HG03457 (cell line): ENCODE results near the gene CRYZ.
A peak's percentile ranks its signal among the peaks of the same experiment; 100 is the strongest.

ENCODE experiments used
- ATAC-seq: cut with Tn5 transposase; IDR thresholded peaks from one replicate; pipeline ENCODE4 v1.9.1; 2021; ENCODE audit warnings: moderate number of reproducible peaks; ENCODE audit not compliant: unreplicated experiment

Gene CRYZ

DNA sequence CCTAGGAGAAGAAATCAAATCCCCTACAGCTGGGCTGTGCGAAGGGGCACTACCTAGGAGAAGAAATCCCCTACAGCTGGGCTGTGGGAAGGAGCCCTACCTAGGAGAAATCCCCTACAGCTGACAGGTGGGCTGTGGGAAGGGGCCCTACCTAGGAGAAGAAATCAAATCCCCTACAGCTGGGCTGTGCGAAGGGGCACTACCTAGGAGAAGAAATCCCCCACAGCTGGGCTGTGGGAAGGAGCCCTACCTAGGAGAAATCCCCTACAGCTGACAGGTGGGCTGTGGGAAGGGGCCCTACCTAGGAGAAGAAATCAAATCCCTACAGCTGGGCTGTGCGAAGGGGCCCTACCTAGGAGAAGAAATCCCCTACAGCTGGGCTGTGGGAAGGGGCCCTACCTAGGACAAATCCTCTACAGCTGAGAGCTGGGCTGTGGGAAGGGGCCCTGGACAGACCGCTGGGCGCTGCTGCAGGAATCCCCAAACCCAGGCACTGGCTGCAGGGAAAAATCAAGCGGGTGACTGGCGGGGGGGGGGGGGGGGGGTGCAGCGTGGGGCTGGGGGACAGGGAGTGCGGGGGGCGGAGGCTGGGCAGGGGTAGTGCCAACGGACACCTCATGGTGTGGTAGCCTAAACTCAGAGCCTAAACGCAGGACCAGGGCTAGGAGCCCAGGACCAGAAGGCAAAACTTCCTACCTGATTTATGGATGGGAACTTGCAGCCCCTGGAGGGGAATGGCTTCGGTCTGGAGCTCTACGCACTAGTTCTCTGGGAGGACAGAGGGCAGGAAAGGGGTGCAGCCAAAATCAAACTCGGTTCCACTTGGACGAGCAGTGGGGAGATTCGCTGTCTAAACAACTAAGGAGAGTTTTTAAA is 541 bp downstream of the CRYZ start:
- peak; percentile 0 for ATAC-seq

DNA sequence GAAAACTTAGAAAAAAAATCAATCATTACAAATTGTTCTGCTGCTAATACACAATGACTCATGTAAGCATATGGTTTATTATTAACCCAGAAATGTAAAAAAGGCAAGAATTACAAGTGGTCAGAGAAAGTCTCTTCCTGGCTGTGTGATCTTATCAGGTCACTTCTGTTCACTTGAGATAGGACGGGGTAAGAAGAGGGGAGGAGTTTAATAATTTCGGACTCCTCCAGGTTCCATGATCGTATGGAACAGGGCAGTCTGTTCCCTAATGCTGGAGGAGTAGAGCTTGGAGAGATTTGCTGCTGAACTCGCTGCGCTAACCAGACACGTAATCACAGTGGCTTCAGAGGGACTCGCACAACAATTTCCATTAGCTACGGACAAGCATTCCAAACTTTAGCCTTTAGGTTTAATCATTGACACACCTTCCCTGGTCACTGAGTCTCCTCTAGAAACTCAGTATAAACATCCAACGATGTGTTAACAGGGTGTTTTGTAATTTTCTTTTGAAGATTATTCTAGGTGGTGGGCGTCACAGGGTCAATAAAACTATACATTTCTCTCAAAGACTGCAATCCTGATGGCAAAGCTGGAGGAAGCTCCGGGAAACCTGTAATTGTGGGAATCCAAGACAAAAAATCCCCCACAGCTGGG is 1.3 kb downstream of the CRYZ start:
- peak; percentile 36 for ATAC-seq

DNA sequence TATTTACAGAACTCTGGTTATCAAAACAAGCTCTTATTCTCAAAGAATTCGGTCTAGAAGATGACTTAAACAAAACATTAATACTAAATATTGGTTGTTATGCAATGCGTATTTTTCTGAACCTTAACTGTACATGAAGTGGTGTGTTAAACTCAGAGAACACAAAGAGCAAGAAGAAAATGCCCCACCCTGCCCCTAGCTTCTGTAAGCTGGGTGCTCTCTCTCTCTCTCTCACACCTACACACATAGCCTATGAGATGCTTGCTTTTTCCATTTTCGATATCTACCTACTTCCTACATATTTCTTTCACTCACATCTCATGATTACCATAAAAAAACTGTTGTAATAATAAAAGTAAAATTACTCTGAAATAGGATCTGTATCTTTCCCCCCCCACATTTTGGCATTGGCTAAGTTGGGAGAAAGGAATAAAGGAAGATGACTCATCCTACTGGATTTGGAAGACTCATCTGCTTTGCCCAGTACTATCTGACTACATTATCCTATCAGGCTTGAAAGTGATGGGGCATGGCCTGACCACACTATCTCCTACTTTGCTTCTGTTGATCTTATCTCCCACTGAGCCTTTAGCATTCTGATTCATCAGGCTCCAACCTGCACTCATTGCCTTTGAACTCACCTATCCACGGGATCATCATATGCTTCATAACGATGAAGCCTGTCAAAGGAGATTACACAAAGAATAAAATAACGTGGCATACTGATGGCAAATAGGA is 2.9 kb downstream of the CRYZ start:
- no peak for ATAC-seq

DNA sequence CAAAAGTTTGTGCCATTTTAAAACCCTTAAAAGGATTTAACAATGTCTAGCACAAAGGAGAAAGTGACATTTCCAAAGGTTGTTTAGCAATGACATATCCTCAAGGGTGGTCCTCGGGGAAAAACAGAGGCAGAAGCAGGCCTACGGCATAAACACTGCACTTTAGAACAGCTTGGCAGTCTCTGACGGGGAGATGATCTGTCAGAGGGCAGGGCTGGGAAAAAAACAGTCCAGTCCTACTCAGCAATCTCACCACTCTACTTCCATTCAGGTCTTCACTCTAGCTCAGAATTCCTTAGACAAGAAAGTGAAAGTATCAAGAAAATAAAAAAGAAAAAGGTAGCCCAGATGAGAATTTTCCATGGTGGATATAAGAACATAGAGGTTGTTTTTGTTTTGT is 4.1 kb downstream of the CRYZ start:
- ATAC-seq, result no peak

DNA sequence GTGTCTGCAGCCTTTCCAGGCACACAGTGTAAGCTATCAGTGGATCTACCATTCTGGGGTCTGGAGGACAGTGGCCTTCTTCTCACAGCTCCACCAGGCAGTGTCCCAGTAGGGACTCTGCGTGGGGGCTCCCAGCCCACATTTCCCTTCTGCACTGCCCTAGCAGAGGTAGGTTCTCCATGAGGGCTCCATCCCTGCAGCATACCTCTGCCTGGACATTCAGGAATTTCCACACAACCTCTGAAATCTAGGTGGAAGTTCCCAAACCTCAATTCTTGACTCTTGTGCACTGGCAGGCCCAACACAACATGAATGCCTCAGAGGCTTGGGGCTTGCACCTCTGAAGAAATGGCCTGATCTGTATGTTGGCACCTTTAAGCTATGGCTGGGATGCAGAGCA is 6.8 kb downstream of the CRYZ start:
- no peak for ATAC-seq

DNA sequence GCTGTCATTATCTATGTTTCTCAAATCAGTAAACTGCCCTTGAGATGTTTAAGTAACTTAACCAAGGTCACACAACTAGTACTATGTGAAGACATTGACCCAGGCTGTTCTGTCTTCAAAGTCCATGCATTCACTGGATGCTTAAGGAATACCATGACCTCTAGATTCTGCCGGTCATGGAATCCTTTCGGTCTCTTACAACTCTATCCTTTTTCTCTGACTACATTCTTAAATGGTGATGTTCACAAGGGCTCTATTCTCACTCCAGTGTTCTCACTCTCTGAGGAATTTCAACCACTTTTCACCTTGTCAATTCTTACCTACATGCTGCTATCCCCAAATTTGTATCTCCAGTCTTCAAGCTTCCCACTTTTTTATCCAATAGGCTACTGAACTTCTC is 15.2 kb downstream of the CRYZ start:
- ATAC-seq, result no peak

DNA sequence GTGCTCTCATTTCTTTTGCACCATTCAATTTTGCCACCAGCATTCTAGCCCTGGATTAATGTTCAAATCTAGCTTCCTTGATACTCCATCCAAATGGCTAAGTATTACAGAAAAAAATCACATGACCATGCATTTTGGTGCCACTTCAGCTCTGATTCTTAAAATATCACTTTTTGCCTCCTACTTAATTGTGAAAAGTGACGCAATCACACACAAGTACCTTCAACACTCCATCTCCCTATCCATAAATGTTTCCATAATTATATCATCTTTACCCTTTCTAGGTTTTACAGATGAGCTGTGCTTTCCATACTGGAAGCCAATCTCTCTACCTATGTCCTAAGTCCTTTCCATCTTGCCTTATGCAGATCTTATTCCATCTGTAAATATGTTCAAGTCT is 16.0 kb downstream of the CRYZ start:
- ATAC-seq, result no peak

DNA sequence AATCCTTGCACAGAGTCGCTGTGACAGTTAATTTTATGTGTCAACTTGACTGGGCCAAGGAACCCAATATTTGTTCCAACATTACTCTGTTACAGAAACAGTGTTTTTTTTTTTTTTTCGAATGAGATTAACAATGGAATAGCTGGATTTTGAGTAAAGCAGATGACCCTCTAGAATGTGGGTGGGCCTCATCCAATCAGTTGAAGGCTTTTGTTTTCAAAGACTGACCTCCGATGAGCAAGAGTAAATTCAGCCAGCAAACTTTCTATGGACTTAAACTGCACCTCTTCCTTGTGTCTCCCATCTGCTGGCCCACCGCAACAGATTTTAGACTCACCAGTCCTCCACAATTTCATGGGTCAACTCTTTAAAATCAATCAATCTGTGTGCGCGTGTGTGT is 17.0 kb downstream of the CRYZ start:
- no peak for ATAC-seq

DNA sequence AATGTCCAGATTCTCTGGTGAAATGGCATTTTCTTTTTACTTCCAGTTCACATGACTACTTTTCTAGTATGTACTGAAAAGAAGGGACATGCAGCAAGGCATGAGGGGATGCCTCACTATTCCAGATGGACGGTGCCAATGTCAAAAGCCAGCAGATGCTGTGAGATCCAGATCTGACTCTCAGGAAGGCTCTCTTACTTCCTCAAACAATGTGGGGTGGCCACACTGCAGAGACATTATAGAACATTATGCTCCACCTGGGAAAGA is 17.7 kb downstream of the CRYZ start:
- no peak for ATAC-seq

DNA sequence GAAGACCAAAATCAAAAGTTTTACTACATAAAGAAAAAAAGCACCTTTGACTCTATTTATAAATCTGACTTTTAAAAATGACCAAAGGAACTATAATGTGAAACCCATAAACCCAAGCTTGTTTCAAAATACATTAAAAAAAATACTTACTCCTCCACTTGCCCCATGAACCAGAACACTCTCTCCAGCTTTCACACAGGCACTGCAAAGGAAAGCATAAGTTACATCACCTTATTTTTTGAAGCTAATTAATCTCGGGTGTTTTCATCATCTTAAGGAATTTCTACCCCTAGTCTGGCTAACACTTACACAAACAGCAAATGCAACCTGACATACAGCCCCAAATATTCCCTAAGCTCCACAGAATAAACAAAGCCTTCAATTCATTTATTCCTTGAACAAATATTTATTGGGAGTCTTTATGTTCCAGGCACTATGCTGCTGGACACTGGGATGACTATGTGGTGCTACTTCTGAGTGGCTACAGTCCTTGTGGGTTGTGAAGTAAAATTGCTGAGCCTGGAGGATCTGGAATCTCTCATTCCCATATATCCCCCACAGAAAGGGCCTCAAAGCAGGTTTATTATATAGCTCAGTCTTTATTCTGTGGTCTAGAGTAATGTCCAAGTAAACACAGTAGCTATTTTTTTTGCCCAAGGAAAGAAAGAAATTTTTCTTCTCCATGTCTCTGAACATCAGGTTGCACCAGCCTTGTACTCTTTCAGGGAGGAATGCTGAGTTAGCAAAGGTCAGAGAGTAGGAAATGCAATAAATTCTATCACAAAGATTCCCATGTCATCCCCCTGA is 18.2 kb downstream of the CRYZ start:
- ATAC-seq, result no peak

DNA sequence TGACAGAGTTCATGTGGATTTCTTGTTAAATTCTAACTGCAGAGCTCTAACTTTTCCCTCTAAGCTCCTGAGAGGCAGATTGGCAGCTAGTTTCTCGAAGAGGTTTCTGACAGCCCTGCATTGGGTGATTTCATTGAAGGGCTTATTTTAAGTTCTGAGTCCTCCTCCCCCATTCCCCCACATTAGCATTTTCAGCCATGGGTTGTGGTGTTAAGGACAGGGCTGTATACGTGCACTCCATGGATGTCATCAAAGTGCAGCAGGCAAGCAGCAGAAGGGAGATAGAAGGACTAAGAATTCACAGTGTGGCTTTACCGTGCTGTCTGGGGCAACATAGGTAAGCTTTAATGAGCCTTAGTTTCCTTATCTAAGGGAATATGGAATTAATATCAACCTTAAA is 19.0 kb downstream of the CRYZ start:
- ATAC-seq, result no peak

DNA sequence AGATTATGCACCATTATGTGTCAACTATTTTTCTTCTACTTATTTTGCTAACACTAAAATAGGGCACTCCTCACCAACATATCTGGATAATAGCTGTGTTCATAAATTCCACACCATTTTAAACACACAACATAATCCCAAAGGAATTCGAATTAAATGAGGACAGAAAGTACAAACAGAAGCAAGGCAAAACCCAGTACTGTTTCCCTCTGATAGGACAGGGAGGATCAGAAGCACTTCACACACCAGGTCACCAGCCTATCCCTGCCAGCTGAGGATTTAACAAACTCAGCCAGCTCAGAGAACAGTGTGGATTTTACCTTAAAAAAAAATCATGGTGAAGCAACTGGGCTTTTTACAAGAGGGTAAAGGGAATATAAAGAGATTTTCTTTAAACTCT is 20.0 kb downstream of the CRYZ start:
- ATAC-seq, result no peak

DNA sequence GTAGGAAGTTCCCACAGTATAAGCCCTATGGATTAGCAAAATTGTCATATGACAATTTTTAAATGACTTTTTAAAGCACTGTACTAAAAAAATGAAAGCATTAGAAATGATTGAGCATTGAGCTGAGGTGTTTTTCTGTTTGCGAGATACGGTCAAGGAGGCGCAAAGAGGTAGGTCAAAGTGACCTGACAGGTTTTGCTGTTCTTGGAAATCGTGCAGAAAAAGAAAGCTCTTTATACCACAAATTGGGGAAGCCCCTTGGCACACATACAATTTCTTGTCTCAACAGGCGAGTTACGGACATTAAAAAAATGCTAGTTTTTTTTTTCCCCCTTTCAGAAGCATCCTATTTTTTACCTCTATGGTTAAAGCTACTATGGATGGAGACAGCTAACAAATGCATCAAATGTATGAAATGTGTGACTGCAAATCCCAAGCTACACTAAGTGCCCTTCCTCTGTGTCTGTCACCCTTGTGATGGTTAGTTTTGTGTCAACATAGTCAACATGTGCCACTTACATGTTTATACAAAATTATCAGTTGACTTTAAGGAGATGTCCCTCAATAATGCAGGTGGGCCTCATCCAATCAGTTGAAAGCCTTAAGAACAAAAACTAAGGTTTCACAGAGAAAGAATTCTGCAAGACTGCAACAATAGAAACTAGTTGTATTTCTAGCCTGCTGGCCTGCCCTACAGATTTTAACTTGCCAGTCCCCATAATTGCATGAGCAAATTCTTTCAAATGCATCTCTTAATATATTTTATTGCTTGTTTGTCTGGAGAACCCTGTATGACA is 29.3 kb downstream of the CRYZ start:
- no peak for ATAC-seq

DNA sequence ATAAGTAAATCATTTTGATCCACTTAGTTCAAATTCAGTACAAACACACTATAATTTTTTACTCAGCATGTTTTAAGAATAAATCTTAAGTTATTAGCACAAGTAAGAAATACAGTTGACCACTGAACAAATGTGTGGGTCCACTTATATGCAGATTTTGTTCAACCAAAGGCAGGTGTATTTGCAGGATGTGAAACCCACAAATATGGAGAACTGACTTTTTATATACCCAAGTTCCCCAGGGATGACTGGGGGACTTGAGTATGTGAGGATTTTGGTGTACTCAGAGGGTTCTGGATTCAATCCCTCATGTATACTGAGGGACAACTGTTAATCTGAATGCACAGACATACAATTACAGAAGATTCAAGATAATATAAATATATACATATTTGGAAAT is 33.5 kb downstream of the CRYZ start:
- no peak for ATAC-seq

DNA sequence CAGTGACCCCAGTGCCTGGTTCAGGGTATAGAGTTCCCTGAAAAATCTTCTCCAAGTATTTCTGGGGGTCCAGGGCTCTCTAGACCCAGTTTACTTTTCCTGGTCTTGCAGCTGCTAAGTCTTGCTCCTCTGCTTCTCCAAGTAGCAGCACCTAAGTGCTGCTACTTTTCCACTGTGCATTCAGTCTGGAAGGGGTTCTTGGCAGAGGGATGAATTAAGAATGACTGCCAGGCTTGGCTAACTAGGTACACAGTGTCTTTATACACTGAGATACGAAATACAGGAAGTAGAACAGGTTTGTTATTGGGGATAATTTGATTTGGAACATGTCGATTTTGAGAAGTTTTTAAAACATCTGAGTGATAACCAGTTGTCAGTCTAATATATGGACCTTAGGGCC is 35.0 kb downstream of the CRYZ start:
- no peak for ATAC-seq

DNA sequence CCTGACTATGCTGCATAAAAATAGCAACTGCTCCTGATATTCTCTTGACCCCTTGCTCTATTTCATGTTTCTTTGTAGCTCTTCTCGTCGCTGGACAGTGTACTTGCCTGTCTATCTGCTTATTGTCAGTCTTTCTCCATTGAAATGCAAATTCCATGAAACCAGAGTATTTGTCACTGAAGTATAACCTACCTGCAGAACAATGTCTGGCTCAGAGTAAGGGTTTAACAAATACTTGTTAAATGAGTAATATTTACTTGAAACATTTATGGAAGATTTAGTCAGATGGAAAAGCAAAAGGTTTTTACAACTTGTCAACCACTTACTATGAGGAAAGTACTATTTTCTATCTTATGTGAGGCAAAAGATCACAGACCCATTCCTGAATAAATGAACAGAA is 39.4 kb downstream of the CRYZ start:
- ATAC-seq, result no peak

DNA sequence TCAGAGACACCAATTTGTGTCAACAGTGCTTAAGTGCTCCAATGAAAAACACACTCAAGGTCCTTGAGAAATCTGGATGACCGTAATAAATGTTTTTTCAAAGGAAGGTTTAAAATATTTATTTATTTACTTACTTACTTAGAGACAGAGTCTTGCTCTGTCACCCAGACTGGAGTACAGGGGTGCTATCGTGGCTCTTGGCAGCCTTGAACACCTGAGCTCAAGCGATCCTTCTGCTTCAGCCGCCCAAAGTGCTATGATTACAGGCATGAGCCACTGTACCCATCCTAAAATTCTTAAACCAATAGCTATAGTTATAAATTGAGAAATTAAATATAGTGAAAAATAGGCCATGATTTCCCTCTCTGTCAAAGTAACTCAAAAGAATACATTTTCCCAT is 41.9 kb downstream of the CRYZ start:
- ATAC-seq, result no peak

DNA sequence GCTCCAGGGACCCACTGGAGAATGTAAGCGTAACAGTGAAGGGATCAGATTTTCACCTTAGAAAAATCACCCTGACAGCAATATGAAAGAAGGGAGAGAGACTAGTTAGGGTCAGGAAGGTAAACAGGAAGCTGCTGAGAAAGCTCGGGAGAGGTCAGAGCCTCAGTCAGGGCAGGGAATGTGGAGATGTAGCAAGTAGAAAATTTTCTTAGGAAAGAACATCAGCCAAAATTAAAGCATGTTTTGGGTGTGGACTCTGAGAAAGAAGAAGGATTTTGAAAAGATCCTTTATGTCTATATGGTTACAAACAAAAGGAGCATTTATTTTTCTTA is 42.5 kb downstream of the CRYZ start:
- no peak for ATAC-seq

DNA sequence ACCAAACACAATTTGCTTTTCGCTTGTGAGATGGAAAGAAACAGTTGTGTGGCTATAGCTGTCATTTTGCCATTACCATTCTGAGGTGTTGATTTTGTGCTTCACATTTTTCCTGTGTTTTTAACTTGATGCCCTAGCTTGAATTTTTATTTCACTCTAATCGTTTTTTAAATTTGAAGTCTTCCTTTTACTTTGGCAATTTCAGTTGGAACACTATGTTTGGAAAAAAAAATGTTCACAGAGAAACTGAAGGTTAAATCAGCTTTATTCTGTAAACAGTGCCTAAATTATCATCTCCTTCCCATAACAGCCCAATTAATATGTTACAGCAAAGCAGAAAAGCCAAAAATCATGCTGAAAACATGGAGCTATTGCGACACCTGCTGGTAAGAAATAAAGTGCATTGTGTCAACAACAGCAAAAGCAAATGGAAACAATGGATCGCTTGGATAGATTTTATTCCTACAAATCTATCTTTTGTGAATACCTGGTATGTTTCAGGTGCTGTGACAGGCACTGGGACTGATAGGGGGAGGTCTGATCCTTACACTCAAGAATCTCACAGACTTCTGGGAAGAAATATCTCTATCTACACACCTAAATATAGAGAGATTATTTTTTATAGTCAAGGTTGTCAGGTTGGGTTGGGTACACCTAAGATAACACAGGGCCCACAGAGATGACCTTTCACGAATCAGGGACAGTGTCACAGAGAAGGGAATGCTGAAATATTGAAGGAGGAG is 43.1 kb downstream of the CRYZ start:
- no peak for ATAC-seq

DNA sequence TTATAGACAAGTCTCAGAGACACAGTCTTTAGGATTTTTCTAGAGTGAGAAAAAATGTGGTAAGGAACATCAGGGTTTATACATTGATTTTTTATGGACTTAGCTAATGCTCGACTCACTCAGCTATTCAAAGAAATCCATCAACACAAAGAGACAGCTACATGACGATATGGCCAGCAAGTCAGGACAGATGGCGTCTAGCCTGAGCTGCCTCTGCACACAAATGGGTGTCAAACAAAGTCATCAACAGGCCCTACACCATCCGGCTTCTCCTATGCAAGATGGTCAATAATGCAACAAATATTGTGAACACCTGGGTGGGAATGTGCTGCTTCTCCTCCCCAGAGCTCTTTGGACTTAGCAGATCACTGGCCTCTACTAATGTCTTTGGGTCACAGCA is 45.9 kb downstream of the CRYZ start:
- no peak for ATAC-seq
